GM19372 (cell line): ENCODE results near the gene KHDRBS2.

ENCODE experiments used
- ATAC-seq: cut with Tn5 transposase; IDR thresholded peaks from one replicate; pipeline ENCODE4 v1.9.1; 2021; ENCODE audit warnings: mild to moderate bottlenecking, low read depth, moderate library complexity; ENCODE audit not compliant: unreplicated experiment

The KHDRBS2 gene

DNA sequence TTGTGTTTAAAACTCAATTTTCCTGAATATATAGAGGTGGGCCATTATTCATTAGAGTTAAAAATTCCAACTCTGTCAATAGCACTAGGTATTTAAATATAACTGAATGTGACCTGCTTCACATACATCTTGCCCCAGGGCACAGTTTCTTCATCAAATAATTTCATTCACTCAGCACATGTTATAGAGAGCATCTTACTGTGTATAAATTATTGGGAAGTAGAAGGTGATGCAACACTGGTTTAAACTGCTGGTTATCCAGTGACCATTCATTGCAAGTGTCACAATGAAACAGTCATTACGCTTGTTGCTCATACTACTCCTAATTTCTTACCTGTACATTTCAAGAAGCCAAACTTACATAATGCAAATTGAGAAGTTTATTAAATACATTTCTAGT is 93.4 kb downstream of the KHDRBS2 start:
- ATAC-seq = no peak

GRCh38 chr6:62175195-62175594 is 110.8 kb downstream of the KHDRBS2 start:
- no peak for ATAC-seq

GRCh38 chr6:62174548-62174947 is 111.5 kb downstream of the KHDRBS2 start:
- ATAC-seq = no peak

- no peak for ATAC-seq
Observed at GRCh38 chr6:62167736-62168135, 118.3 kb downstream of the KHDRBS2 start.

- no peak for ATAC-seq
Observed at GRCh38 chr6:62162858-62163257, 123.2 kb downstream of the KHDRBS2 start.

GRCh38 chr6:62152796-62153195 is 133.2 kb downstream of the KHDRBS2 start:
- no peak for ATAC-seq

GRCh38 chr6:62150048-62150663 is 135.9 kb downstream of the KHDRBS2 start:
- ATAC-seq = peak; percentile 69

DNA sequence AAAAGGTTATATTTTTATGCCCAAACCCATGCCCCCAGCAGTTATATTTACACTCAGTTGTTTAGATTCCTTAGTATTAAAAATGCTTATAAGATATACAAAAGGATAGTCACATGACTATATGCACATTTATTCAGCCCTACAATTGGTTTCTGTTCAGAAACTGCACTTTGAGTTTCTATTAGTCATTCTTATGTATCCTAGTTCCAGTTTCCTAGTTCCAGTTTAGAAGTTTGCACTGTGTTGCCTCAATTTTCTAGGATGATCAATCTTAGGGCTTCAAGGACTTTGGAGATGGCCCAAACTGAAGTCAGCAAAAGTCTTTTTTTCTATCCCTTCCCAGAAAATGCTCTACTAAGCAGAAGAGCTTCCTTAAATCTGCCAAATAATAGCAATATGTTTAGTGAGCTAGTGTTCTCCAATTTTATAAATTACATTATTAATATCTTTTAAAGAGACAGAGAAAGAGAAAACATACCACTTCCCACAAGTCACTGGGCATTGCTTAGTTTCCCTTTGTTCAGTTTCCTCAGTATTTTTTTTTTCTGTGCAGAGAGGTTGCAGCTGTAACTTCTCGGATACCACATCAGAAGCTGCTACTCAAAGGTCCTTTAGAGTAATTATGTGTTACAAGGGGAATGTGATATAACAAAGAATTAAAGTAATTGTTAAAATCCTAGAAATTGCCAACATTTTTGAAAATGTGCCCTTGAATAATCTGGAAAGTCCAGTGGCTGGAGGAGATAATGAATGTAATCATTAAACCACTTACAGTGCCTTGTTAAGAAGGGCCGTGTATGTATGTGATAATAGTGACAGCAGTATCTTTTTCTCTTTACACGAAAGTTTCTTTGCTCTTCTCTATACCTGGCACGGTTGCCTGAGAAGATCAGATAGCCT is 138.8 kb downstream of the KHDRBS2 start:
- ATAC-seq = no peak

- ATAC-seq = no peak
Observed at GRCh38 chr6:62129127-62129526, 156.9 kb downstream of the KHDRBS2 start.

DNA sequence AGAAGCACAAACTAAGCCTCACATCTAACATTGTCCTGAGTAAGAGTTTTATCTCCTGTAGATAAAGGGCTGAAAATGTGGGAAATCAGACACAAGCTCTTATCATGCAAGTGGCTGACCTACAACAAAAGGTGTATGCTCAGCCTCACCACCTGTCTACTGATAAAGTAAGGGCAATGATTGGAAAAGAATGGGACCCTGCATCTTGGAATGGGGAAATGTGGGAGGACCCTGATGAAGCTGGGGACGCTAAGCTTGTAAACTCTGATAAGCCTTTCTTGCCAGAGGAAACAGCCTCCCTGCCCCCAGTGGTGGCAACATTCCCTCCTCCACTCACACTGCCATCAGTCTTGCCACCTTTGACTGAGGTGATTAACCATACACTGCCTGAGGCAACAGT is 166.6 kb downstream of the KHDRBS2 start:
- no peak for ATAC-seq

DNA sequence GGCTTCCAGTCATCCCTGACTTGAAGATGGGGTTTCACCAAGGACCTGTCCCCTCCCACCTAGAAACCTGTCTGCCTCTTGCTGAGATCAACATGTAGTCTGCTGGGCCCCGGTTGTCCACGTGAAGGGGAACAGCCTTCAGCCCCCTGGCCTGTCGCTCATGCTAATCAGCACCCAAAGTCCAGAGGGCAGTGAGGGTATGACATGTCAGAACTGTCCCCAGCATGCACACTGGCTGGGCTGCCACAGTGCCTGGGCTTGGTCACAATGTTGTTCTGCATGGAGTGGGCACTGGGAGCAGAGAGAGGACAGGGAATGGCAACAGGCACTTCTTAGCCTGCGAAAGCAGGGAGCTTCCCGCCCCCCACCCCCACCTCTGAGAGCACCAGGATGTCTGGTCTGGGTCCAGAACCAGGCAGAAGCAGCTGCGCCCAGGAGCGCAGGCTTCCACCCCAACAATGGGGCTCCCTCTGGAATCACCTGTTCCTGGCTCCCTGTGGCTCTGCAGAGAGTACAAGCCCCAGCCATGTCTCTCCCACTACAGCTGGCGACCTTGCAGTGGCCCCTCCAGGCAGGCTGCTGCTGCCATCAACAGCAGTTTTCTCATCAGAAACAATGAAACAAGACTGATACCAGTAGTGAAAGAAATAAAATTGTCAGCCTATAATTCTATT is 182.7 kb downstream of the KHDRBS2 start:
- no peak for ATAC-seq

- no peak for ATAC-seq
Observed at GRCh38 chr6:62102387-62102786, 183.6 kb downstream of the KHDRBS2 start.

DNA sequence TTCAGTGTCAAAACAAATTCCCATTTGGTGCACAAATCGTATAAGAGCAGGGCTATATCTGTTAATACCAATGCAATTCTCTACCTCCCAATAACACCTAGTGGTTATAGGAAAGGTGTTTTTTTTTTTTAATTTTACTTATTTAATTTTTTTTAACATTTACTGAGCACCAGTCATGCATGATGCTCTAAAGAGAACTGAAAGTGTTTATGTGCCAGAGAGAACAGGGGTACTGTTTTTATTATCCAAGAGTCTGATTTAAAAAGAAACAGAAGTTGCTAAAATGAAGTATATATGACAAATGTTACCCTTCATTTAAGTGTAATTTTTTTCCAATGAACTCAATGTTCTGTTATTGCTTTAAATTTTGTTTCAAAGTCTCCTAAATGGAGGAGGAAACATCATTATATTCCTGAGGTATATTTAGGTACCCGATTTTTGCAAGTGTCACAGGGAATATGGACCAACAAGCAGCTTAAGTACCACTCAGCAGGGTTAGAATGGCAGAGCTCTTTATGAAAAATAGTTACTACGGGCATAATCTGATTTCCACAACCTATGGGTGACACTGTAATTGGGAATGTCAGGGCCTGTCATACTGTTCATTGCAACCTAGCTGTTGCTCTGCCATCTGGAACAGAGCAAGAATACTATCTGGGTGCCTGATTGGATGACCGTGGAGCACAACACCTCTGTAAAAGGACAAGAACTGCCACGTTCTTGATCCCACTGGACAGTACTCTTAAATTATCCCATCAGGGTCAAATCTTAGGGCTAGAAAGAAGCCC is 195.4 kb downstream of the KHDRBS2 start:
- no peak for ATAC-seq

- no peak for ATAC-seq
Observed at GRCh38 chr6:62089781-62090180, 196.2 kb downstream of the KHDRBS2 start.

DNA sequence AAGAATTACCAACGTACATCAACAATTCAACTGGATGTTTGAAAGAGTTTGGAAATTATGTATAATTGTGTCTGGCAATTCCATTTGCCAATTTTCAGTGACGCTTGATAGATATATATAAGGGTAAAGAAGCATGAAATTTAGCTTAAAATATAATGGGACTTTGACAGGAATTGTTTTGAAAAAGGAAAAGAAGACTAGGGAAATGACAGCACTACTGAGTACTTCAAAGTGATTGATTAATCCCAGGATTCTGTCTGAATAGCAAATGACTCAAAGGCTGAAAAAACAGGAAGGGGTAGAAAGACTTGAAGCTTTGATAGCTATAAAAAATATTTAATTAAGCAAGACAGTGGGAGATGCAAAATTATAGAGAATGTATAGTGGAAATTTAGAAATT is 200.0 kb downstream of the KHDRBS2 start:
- no peak for ATAC-seq

GRCh38 chr6:62075869-62076268 is 210.2 kb downstream of the KHDRBS2 start:
- no peak for ATAC-seq

- no peak for ATAC-seq
Observed at GRCh38 chr6:62059901-62060300, 226.1 kb downstream of the KHDRBS2 start.

- no peak for ATAC-seq
Observed at GRCh38 chr6:62057300-62057699, 228.7 kb downstream of the KHDRBS2 start.

DNA sequence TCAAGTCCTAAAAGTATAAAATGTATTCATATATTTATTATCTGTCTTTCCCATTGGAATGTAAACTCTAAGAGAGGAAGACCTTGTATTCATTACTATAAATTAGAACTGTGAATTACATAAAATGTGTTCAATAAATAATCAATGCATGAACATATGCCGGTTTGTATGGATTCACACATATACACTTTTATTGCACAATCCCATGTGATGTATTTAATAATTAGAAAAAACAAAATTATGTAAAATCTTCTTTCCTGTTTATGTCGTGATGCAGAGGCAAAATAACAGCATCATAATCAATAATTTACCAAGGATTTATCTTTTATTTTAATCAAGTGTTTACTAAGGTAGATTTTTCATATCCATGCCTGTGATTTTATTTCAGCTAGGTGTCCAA is 240.5 kb downstream of the KHDRBS2 start:
- no peak for ATAC-seq

DNA sequence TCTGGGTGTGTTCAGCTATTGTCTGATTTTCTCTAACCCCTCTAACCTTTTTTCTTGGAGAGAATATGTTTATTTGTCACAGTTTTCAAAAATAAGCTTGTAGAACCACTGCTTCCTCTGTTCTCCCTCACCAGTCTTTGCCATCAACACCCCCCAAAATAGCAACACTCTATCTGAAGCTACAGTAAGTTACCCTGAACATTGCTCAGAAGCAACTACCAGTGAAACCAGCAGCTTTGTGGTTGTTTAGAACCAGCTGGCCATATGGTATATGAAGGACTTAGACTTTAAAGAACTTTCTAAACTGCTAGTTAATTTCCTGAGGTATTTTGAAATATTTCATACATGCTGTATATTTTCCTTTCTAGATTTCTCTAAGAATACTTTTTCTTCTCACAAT is 242.9 kb downstream of the KHDRBS2 start:
- no peak for ATAC-seq

- no peak for ATAC-seq
Observed at GRCh38 chr6:62042429-62042828, 243.6 kb downstream of the KHDRBS2 start.
